SU-DHL-6 (cell line): ENCODE results near the gene EME2.

ENCODE experiments used
- H2AFZ ChIP-seq: fragments of 200-600 bp; sonication (generic); 2 replicates; pipeline ENCODE4 v1.6.1; 2014; ENCODE audit warnings: low read depth, mild to moderate bottlenecking, moderate library complexity, mixed read lengths, antibody characterized with exemption, low read length; ENCODE audit not compliant: severe bottlenecking
- H3F3A ChIP-seq: fragments of 200-600 bp; shearing (Covaris generic); 2 replicates; pipeline ENCODE4 v1.6.0; 2016; ENCODE audit warnings: antibody characterized with exemption, mild to moderate bottlenecking; ENCODE audit not compliant: insufficient read depth
- H3K27ac ChIP-seq: fragments of 200-600 bp; sonication (generic); 2 replicates; pipeline ENCODE4 v1.5.1; 2016; ENCODE audit warnings: low read depth, mild to moderate bottlenecking, low read length, moderate library complexity, mixed read lengths
- H3K27me3 ChIP-seq: fragments of 200-600 bp; sonication (generic), shearing (Covaris generic); 2 replicates; pipeline ENCODE4 v1.6.0; 2014; ENCODE audit warnings: mild to moderate bottlenecking, low read length
- H3K36me3 ChIP-seq: fragments of 200-600 bp; sonication (generic); 2 replicates; pipeline ENCODE4 v1.6.1; 2014; ENCODE audit warnings: mild to moderate bottlenecking, low read length, mixed read lengths
- H3K4me2 ChIP-seq: fragments of 300-600, 200-600 bp; shearing (Covaris generic), sonication (generic); 2 replicates; pipeline ENCODE4 v1.6.0; 2014; ENCODE audit warnings: low read length, low read depth, mild to moderate bottlenecking; ENCODE audit not compliant: poor library complexity, severe bottlenecking
- H3K4me3 ChIP-seq: fragments of 200-600 bp; sonication (generic); 2 replicates; pipeline ENCODE4 v1.5.1; 2014; ENCODE audit warnings: antibody characterized with exemption, low read length, mild to moderate bottlenecking, mixed read lengths; ENCODE audit not compliant: insufficient read depth, poor library complexity, severe bottlenecking
- H3K79me2 ChIP-seq: fragments of 200-600 bp; sonication (generic); 2 replicates; pipeline ENCODE4 v1.6.1; 2014; ENCODE audit warnings: mild to moderate bottlenecking, low read length, moderate library complexity; ENCODE audit not compliant: insufficient read depth
- H3K9ac ChIP-seq: fragments of 200-600 bp; sonication (generic); 2 replicates; pipeline ENCODE4 v1.7.0; 2014; ENCODE audit warnings: mild to moderate bottlenecking, low read length
- H3K9me2 ChIP-seq: fragments of 200-600 bp; sonication (generic); replicated peaks from 2 replicates; pipeline ENCODE4 v1.6.1; 2014; ENCODE audit warnings: low read length; ENCODE audit not compliant: insufficient read depth
- H3K9me3 ChIP-seq: fragments of 200-600 bp; sonication (generic); 2 replicates; pipeline ENCODE4 v1.6.1; 2014; ENCODE audit warnings: low read length, mixed read lengths; ENCODE audit not compliant: insufficient read depth
- H4K20me1 ChIP-seq: fragments of 200-600 bp; sonication (generic); 2 replicates; pipeline ENCODE4 v1.6.1; 2014; ENCODE audit warnings: low read depth, mild to moderate bottlenecking, antibody characterized with exemption, low read length, moderate library complexity, mixed read lengths
- CTCF ChIP-seq: fragments of 200-600 bp; sonication (generic); IDR thresholded peaks from one replicate; pipeline ENCODE4 v1.5.1; 2017; ENCODE audit warnings: antibody characterized with exemption, mild to moderate bottlenecking, low read length, moderate library complexity; ENCODE audit not compliant: insufficient read depth, poor library complexity, severe bottlenecking
- EZH2phosphoT487 ChIP-seq: fragments of 200-600 bp; sonication (generic), shearing (Covaris generic); conservative IDR thresholded peaks from 2 replicates; pipeline ENCODE4 v1.6.1; 2018; ENCODE audit warnings: mild to moderate bottlenecking, antibody characterized with exemption, low read length, moderate library complexity, mixed read lengths

Gene EME2

GRCh38 chr16:1818873-1819525 is 46.4 kb downstream of the EME2 start:
- TF ChIP-seq EZH2phosphoT487: no peak
- TF ChIP-seq CTCF: no peak
- no peaks in the 10 kb centered on the region for H3K9me3 ChIP-seq
- H3K4me2 ChIP-seq: no peak overlapping the region
- H3K27ac ChIP-seq: no peak overlapping the region
- H3K9ac ChIP-seq: no peak overlapping the region
- no peaks in the 10 kb centered on the region for H3K9me2 ChIP-seq
- H3K27me3 ChIP-seq: no peaks in the 10 kb centered on the region
- no peak overlapping the region for H2AFZ ChIP-seq
- H3K4me3 ChIP-seq: no peak overlapping the region
- H3K36me3 ChIP-seq: no peaks in the 10 kb centered on the region
- no peaks in the 10 kb centered on the region for H4K20me1 ChIP-seq
- no peaks in the 10 kb centered on the region for H3F3A ChIP-seq
- H3K79me2 ChIP-seq: no peaks in the 10 kb centered on the region

- TF ChIP-seq EZH2phosphoT487 (no peak), CTCF (no peak)
- no peaks in the 10 kb centered on the region for H4K20me1 ChIP-seq
- no peak overlapping the region for H3K9ac ChIP-seq
- no peaks in the 10 kb centered on the region for H3K27me3 ChIP-seq
- no peak overlapping the region for H3K4me2 ChIP-seq
- no peaks in the 10 kb centered on the region for H3K36me3 ChIP-seq
- no peak overlapping the region for H3K4me3 ChIP-seq
- H2AFZ ChIP-seq: no peak overlapping the region
- H3K79me2 ChIP-seq: no peaks in the 10 kb centered on the region
- no peaks in the 10 kb centered on the region for H3F3A ChIP-seq
- no peaks in the 10 kb centered on the region for H3K9me3 ChIP-seq
- H3K9me2 ChIP-seq: no peaks in the 10 kb centered on the region
- H3K27ac ChIP-seq: no peak overlapping the region
Measured at GRCh38 chr16:1819611-1820010, 47.0 kb downstream of the EME2 start.

GRCh38 chr16:1820096-1820945 is 47.7 kb downstream of the EME2 start:
- no peak overlapping the region for H3K9ac ChIP-seq
- H3K4me3 ChIP-seq: no peak overlapping the region
- no peaks in the 10 kb centered on the region for H3K27me3 ChIP-seq
- TF ChIP-seq EZH2phosphoT487 (no peak), CTCF (no peak)
- no peaks in the 10 kb centered on the region for H3F3A ChIP-seq
- no peaks in the 10 kb centered on the region for H3K36me3 ChIP-seq
- H2AFZ ChIP-seq: no peak overlapping the region
- H3K9me3 ChIP-seq: no peaks in the 10 kb centered on the region
- no peaks in the 10 kb centered on the region for H3K9me2 ChIP-seq
- no peak overlapping the region for H3K4me2 ChIP-seq
- no peaks in the 10 kb centered on the region for H4K20me1 ChIP-seq
- H3K79me2 ChIP-seq: no peaks in the 10 kb centered on the region
- no peak overlapping the region for H3K27ac ChIP-seq
